Neural cell (in vitro differentiated cells): ENCODE results near the gene CCT8L2. TPM values are rescaled to one million over a fixed set of nuclear protein-coding genes. Genes with fewer than 3 reads are reported as not detected.
"Not testable (repeated sequence)": the region's sequence is repeated elsewhere in the genome, so short reads cannot be mapped to it uniquely, and the experiment has no call there.

Source experiments
- H2AFZ ChIP-seq: fragments of 200-600, 300-800 bp; sonication (generic), shearing (Covaris generic); 2 replicates; pipeline ENCODE4 v1.6.0; 2014; ENCODE audit warnings: low read depth, mild to moderate bottlenecking, antibody characterized with exemption, low read length, moderate library complexity
- H3F3A ChIP-seq: fragments of 200-600 bp; shearing (Covaris generic); 2 replicates; pipeline ENCODE4 v1.6.1; 2016; ENCODE audit warnings: mild to moderate bottlenecking, moderate library complexity, mixed read lengths, antibody characterized with exemption, low read length; ENCODE audit not compliant: insufficient read depth, poor library complexity, severe bottlenecking
- H3K27ac ChIP-seq: fragments of 200-600, 300-800 bp; sonication (generic), shearing (Covaris generic); 2 replicates; pipeline ENCODE4 v1.5.1; 2014; ENCODE audit warnings: mild to moderate bottlenecking, low read length, moderate library complexity
- H3K27me3 ChIP-seq: fragments of 300-800, 200-600 bp; sonication (generic), shearing (Covaris generic); 2 replicates; pipeline ENCODE4 v1.6.0; 2014; ENCODE audit warnings: mild to moderate bottlenecking, low read depth, low read length, moderate library complexity; ENCODE audit not compliant: insufficient read depth
- H3K36me3 ChIP-seq: fragments of 300-800, 200-600 bp; sonication (generic), shearing (Covaris generic); 2 replicates; pipeline ENCODE4 v1.5.1; 2014; ENCODE audit warnings: mild to moderate bottlenecking, antibody characterized with exemption, low read length, moderate library complexity; ENCODE audit not compliant: insufficient read depth
- H3K4me2 ChIP-seq: fragments of 300-800, 200-600 bp; sonication (generic), shearing (Covaris generic); 2 replicates; pipeline ENCODE4 v1.6.0; 2014; ENCODE audit warnings: mild to moderate bottlenecking, low read length
- H3K4me3 ChIP-seq: fragments of 300-800, 200-600 bp; sonication (generic), shearing (Covaris generic); 2 replicates; pipeline ENCODE4 v1.5.1; 2014; ENCODE audit warnings: mild to moderate bottlenecking, low read length, moderate library complexity
- H3K79me2 ChIP-seq: fragments of 200-600 bp; shearing (Covaris generic); replicated peaks from 2 replicates; pipeline ENCODE4 v1.6.0; 2014; ENCODE audit warnings: mild to moderate bottlenecking, low read length, moderate library complexity; ENCODE audit not compliant: insufficient read depth
- H3K9ac ChIP-seq: fragments of 300-800, 200-600 bp; sonication (generic), shearing (Covaris generic); 2 replicates; pipeline ENCODE4 v1.6.1; 2016; ENCODE audit warnings: mild to moderate bottlenecking, low read length, mixed read lengths
- H3K9me2 ChIP-seq: fragments of 200-600 bp; shearing (Covaris generic); 2 replicates; pipeline ENCODE4 v1.6.1; 2016; ENCODE audit warnings: mild to moderate bottlenecking, low read length, mixed read lengths; ENCODE audit not compliant: insufficient read depth
- H3K9me3 ChIP-seq: fragments of 200-600, 300-800 bp; sonication (generic), shearing (Covaris generic); 2 replicates; pipeline ENCODE4 v1.6.1; 2016; ENCODE audit warnings: mild to moderate bottlenecking, mixed run types, low read length, moderate library complexity, mixed read lengths
- H4K20me1 ChIP-seq: fragments of 200-600 bp; shearing (Covaris generic); 2 replicates; pipeline ENCODE4 v1.6.1; 2016; ENCODE audit warnings: mild to moderate bottlenecking, mixed run types; ENCODE audit not compliant: insufficient read depth
- CTCF ChIP-seq: fragments of 450-650 bp; IDR thresholded peaks from 2 replicates; pipeline ENCODE4 v1.5.1; 2014; ENCODE audit warnings: antibody characterized with exemption, mild to moderate bottlenecking, moderate library complexity; ENCODE audit not compliant: poor library complexity, severe bottlenecking
- EP300 ChIP-seq: fragments of 450-650 bp; conservative IDR thresholded peaks from 2 replicates; pipeline ENCODE4 v1.6.1; 2014; ENCODE audit warnings: antibody characterized with exemption, mild to moderate bottlenecking, moderate library complexity; ENCODE audit not compliant: poor library complexity, severe bottlenecking
- EZH2 ChIP-seq: fragments of 200-600, 300-800 bp; shearing (Covaris generic), sonication (generic); IDR thresholded peaks from 2 replicates; pipeline ENCODE4 v1.6.1; 2014; ENCODE audit warnings: antibody characterized with exemption, low read length, borderline replicate concordance, mild to moderate bottlenecking; ENCODE audit not compliant: insufficient read depth, poor library complexity, severe bottlenecking
- MXI1 ChIP-seq: fragments of 450-650 bp; conservative IDR thresholded peaks from 2 replicates; pipeline ENCODE4 v1.6.1; 2014; ENCODE audit warnings: antibody characterized with exemption, mild to moderate bottlenecking; ENCODE audit not compliant: poor library complexity, severe bottlenecking
- POLR2AphosphoS5 ChIP-seq: IDR thresholded peaks from 2 replicates; pipeline ENCODE4 v1.6.1; 2012
- SMC3 ChIP-seq: fragments of 450-650 bp; conservative IDR thresholded peaks from 2 replicates; pipeline ENCODE4 v1.6.1; 2014; ENCODE audit warnings: antibody characterized with exemption, mild to moderate bottlenecking, moderate library complexity; ENCODE audit not compliant: poor library complexity
- TAF1 ChIP-seq: IDR thresholded peaks from 2 replicates; pipeline ENCODE4 v1.6.1; 2012; ENCODE audit warnings: low read depth
- polyA plus RNA-seq: library from polyadenylated mRNA; depleted of rRNA; stranded (reverse); fragments of >200 nt; gene quantifications from 2 replicates; pipeline ENCODE4 v1.2.3, GENCODE V29; 2014
- TF ChIP-seq, protein P1 (sequence below): IDR thresholded peaks from 2 replicates; pipeline ENCODE4 v1.6.1; 2012; ENCODE audit warnings: borderline replicate concordance

CCT8L2 gene
- polyA plus RNA-seq, 1 donor from 2014 or later: not detected

GRCh38 chr22:16604257-16604998 is 11.8 kb upstream of the CCT8L2 start:
- not testable (repeated sequence) for H4K20me1 ChIP-seq, H3K36me3 ChIP-seq, H2AFZ ChIP-seq, H3K79me2 ChIP-seq, H3K9me2 ChIP-seq, H3K9me3 ChIP-seq, H3K4me3 ChIP-seq, H3F3A ChIP-seq, H3K4me2 ChIP-seq, H3K27ac ChIP-seq, H3K27me3 ChIP-seq, H3K9ac ChIP-seq

- H2AFZ ChIP-seq, H3K9me3 ChIP-seq, H3K4me2 ChIP-seq, H3K4me3 ChIP-seq, H4K20me1 ChIP-seq, H3K79me2 ChIP-seq, H3K9ac ChIP-seq, H3K9me2 ChIP-seq, H3K27ac ChIP-seq, H3K36me3 ChIP-seq, H3F3A ChIP-seq, H3K27me3 ChIP-seq: not testable (repeated sequence)
Observed at GRCh38 chr22:16603770-16604242, 11.2 kb upstream of the CCT8L2 start.

DNA sequence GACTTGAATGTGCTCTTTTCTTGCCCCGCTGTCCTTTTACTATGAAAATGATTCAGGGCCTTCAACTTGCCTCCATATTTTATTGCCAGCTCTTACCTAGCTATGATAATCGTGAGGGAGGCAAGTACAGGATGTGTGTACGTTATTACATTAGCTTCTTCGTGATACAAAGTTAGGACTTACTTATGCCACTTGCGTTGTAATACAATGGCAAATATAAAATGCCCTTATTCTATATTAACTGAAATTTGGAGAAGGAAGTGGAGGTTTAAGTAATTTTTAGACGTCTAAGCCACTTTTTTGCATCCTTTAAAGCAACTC is 10.8 kb upstream of the CCT8L2 start:
- no peaks in the 10 kb centered on the region for H3K79me2 ChIP-seq
- H4K20me1 ChIP-seq: no peaks in the 10 kb centered on the region
- H3K27ac ChIP-seq: no peak overlapping the region
- H3K27me3 ChIP-seq: no peaks in the 10 kb centered on the region
- H3K4me3 ChIP-seq: no peak overlapping the region
- H3K9me2 ChIP-seq: no peaks in the 10 kb centered on the region
- H3K9ac ChIP-seq: no peak overlapping the region
- no peaks in the 10 kb centered on the region for H3K36me3 ChIP-seq
- no peak overlapping the region for H2AFZ ChIP-seq
- TF ChIP-seq SMC3: no peak
- no peak for TF ChIP-seq POLR2AphosphoS5
- TF ChIP-seq TAF1: no peak
- TF ChIP-seq, protein P1, sequence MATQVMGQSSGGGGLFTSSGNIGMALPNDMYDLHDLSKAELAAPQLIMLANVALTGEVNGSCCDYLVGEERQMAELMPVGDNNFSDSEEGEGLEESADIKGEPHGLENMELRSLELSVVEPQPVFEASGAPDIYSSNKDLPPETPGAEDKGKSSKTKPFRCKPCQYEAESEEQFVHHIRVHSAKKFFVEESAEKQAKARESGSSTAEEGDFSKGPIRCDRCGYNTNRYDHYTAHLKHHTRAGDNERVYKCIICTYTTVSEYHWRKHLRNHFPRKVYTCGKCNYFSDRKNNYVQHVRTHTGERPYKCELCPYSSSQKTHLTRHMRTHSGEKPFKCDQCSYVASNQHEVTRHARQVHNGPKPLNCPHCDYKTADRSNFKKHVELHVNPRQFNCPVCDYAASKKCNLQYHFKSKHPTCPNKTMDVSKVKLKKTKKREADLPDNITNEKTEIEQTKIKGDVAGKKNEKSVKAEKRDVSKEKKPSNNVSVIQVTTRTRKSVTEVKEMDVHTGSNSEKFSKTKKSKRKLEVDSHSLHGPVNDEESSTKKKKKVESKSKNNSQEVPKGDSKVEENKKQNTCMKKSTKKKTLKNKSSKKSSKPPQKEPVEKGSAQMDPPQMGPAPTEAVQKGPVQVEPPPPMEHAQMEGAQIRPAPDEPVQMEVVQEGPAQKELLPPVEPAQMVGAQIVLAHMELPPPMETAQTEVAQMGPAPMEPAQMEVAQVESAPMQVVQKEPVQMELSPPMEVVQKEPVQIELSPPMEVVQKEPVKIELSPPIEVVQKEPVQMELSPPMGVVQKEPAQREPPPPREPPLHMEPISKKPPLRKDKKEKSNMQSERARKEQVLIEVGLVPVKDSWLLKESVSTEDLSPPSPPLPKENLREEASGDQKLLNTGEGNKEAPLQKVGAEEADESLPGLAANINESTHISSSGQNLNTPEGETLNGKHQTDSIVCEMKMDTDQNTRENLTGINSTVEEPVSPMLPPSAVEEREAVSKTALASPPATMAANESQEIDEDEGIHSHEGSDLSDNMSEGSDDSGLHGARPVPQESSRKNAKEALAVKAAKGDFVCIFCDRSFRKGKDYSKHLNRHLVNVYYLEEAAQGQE: no peak
- no peak for TF ChIP-seq CTCF
- no peak for TF ChIP-seq EZH2
- TF ChIP-seq EP300: no peak
- TF ChIP-seq MXI1: no peak
- no peaks in the 10 kb centered on the region for H3K9me3 ChIP-seq
- no peaks in the 10 kb centered on the region for H3F3A ChIP-seq
- H3K4me2 ChIP-seq: no peak overlapping the region

DNA sequence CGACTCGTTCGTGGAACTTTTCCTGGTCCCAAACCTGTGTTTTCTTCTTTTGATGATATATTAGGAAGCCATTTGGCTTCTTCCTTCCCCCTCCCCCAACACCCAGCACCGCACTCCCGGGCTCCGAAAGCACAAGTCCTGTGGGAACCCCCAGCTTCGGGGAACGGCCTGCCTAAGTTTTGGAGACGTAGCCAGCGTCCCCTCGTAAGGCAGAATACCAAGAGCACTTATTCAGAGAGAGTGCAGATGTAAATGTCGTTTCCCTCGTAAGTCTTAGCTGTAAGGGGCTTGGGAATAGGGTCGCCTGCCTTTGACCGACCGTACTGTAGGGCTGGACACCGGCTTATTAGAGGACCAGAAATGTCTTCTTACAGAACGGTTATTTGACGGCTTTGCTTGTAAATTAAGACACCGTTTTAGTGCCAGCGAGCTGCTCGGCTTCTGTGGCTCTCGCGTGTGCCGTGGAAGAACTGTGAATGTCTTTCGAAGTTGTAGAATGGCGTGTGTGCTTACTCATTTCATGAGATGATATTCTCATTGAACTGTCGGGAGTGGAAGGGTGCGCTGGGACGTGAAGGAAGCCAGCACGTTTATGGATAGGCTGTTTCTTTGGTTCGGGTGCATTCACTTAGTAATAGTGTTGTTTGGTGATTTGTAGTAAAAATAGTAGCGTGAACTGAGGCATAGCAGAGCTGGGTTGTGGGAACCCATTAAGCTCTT is 10.3 kb upstream of the CCT8L2 start:
- not testable (repeated sequence) for H3K36me3 ChIP-seq, H4K20me1 ChIP-seq, H3K9me2 ChIP-seq, H3K9ac ChIP-seq, H3F3A ChIP-seq, H3K4me2 ChIP-seq, H3K27ac ChIP-seq, H3K4me3 ChIP-seq, H3K79me2 ChIP-seq, H3K9me3 ChIP-seq, H2AFZ ChIP-seq, H3K27me3 ChIP-seq

DNA sequence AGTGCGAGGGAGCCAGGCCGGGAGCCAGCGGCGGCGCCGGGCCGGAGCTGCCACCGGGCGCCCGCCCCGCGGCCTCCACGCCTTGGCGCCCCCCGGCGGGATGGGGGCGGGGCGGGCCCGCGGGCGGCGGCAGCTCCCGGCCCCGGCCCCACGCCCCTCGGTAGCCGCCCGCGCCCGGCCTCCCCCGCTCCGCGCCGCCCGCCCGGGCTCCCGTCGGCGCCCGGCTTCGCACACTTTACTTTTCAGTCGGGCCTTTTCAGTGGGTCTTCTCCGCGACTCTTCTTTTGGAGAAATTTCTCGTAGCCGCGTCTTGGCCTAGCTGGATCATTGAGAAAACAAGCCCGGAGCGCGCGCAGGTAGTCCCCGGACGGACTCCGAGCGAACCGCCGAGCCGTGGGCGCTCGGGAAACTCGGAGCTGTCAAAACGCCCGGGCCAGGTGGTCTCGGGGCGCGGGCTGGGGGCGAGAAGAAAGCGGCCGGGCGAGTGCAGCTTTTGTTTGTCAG is 9.7 kb upstream of the CCT8L2 start:
- H4K20me1 ChIP-seq: not testable (repeated sequence)

More for the DNA sequence above, 9.7 kb upstream of the CCT8L2 start:
- H3K9ac ChIP-seq, H3K4me2 ChIP-seq, H3K9me2 ChIP-seq, H3K36me3 ChIP-seq, H3K4me3 ChIP-seq, H3K79me2 ChIP-seq, H3F3A ChIP-seq, H2AFZ ChIP-seq, H3K9me3 ChIP-seq, H3K27me3 ChIP-seq, H3K27ac ChIP-seq: not testable (repeated sequence)
